Measurements from ENCODE around the gene MMP24.
A peak's percentile ranks its signal among the peaks of the same experiment; 100 is the strongest.

The MMP24 gene

DNA sequence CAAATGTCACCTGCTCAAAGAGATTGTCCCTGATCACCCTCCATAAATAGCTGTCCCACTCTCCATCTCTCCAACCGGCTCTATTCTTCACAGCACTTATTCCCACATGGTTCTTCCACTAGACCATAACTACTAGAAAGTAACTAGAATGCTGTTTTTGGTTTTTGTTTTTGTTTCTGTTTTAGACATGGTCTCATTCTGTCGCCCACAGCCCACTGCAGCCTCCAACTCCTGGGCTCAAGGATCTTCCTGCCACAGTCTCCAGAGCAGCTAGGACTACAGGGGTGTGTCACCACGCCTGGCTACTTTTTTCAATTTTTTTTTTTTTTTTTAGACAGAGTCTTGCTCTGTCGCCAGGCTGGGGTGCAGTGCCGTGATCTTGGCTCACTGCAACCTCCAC lies 12.2 kb downstream of the MMP24 start:
- no peak overlapping the region for H3K4me3 ChIP-seq (replicated peaks; ENCODE audit: low read depth, low read length)
- TF ChIP-seq, protein P1, sequence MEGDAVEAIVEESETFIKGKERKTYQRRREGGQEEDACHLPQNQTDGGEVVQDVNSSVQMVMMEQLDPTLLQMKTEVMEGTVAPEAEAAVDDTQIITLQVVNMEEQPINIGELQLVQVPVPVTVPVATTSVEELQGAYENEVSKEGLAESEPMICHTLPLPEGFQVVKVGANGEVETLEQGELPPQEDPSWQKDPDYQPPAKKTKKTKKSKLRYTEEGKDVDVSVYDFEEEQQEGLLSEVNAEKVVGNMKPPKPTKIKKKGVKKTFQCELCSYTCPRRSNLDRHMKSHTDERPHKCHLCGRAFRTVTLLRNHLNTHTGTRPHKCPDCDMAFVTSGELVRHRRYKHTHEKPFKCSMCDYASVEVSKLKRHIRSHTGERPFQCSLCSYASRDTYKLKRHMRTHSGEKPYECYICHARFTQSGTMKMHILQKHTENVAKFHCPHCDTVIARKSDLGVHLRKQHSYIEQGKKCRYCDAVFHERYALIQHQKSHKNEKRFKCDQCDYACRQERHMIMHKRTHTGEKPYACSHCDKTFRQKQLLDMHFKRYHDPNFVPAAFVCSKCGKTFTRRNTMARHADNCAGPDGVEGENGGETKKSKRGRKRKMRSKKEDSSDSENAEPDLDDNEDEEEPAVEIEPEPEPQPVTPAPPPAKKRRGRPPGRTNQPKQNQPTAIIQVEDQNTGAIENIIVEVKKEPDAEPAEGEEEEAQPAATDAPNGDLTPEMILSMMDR (IDR thresholded peaks at IDR 0.05; ENCODE audit: low read length, missing control alignments), result no peak
- DNase-seq (ENCODE audit: low read depth), result no peak

DNA sequence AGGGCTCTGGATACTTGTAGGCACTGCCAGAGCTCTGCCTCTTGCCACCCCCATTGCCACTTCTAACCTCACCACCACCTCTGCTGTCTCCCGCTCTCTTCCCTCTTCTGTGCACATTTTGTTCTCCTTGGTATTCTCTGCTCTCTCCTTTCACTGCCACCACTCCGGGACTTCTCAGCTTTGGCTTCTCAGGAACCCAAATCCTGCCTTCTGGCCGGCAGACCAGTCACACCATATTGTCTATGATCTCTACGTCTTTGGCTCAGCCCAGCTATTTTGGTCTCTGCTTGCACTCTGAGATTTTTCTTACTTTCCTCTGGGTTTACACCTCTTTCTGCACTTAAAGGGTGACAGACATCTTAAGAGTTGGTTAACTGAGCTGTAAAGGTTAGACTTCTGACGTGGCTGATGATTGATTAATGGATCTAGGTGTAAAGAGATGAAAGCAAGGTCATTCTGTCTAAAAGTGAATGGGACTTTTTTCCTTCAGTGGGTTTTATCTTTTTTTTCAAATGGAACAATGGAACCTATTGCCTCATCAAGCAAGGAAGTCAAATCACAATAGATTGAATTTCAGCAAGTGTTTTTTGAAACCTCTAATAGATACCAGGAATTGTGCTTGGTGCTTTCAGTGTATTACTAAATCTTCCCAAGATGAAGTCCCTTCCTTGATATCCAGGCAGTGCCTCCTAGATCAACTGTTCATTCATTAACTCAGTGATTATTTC lies 13.8 kb downstream of the MMP24 start:
- TF ChIP-seq, protein P1 (IDR thresholded peaks at IDR 0.05; ENCODE audit: low read length, missing control alignments), result no peak
- H3K4me3 ChIP-seq (replicated peaks; ENCODE audit: low read depth, low read length), result no peak overlapping the region
- peak; percentile 42 for DNase-seq (ENCODE audit: low read depth)

DNA sequence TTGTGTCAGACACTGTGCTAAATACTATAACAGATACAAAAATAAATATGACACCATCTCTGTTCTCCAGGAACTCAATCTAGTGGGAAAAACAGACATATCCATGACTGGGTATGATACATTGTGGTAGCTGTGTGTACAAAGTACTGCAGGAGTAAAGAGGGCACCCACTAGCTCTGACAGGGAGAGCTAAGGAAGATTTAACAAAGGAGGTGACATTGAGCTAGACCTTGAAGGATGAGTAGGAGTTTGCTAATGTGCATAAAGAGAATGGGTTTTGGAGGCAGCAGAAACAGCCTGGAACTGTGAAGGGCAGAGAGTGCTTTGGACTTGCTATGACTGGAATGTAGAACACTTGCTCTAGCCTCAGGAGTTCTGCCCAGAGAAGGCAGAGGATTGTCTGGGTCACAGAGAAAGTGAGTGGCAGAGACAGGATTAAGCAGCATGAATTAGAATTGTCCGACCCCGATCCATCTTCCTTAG lies 14.4 kb downstream of the MMP24 start:
- no peak for DNase-seq (ENCODE audit: low read depth)
- H3K4me3 ChIP-seq (replicated peaks; ENCODE audit: low read depth, low read length), result no peak overlapping the region
- TF ChIP-seq, protein P1 (IDR thresholded peaks at IDR 0.05; ENCODE audit: low read length, missing control alignments), result no peak

- TF ChIP-seq, protein P1 (IDR thresholded peaks at IDR 0.05; ENCODE audit: low read length, missing control alignments), result no peak
- no peak overlapping the region for H3K4me3 ChIP-seq (replicated peaks; ENCODE audit: low read depth, low read length)
- DNase-seq (ENCODE audit: low read depth), result no peak
Observed at GRCh38 chr20:35243317-35243716, 16.8 kb downstream of the MMP24 start.

DNA sequence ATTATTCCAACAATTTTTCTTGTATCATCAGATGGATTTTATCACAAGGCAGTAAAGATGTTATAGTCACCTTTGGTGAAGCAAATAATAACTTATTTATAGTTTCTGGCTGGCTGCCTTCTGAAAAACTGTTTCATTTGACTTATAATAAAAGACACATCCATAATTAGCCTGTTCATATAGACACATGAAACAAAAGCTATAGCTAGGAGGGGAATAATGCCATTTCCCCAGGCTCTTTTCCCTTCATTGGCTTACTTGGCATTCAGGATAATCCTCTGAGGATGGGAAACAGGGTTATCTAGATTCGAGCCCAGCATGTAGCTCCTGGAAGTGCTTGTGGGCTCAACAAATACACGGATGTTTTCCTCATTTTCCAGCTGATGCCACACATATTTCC lies 17.5 kb downstream of the MMP24 start:
- H3K4me3 ChIP-seq (replicated peaks; ENCODE audit: low read depth, low read length), result no peak overlapping the region
- TF ChIP-seq, protein P1 (IDR thresholded peaks at IDR 0.05; ENCODE audit: low read length, missing control alignments), result no peak
- no peak for DNase-seq (ENCODE audit: low read depth)

GRCh38 chr20:35246723-35247122 lies 20.2 kb downstream of the MMP24 start:
- no peak for DNase-seq (ENCODE audit: low read depth)
- TF ChIP-seq, protein P1 (IDR thresholded peaks at IDR 0.05; ENCODE audit: low read length, missing control alignments), result no peak

More at GRCh38 chr20:35246723-35247122, 20.2 kb downstream of the MMP24 start:
- H3K4me3 ChIP-seq (replicated peaks; ENCODE audit: low read depth, low read length), result no peak overlapping the region
